ENCODE measurements around the gene PRAMEF4. TPM values are rescaled to one million over a fixed set of nuclear protein-coding genes. Genes with fewer than 3 reads are reported as not detected.
"Not testable (repeated sequence)": the region's sequence is repeated elsewhere in the genome, so short reads cannot be mapped to it uniquely, and the experiment has no call there.

Gene PRAMEF4
- total RNA-seq, 4 donors from 2014 or later: not detected

DNA sequence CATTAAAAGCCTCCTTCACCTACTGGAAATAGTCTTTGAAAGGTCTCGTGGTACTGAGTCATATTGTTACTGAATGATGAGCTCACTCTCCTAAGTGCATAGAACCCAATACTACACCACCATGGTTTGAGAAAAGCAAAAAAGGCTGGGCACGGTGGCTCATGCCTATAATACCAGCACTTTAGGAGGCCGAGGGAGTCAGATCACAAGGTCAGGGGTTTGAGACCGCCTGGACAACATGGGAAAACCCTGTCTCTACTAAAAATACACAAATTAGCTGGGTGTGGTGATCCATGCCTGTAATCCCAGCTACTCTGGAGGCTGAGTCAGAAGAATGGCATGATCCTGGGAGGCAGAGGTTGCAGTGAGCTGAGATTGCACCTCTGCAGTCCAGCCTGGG is 34.2 kb downstream of the PRAMEF4 start:
- Histone ChIP-seq H3K4me1 (no peaks in the 10 kb centered on the region), H3K9me3 (peaks cover 0 to 4% (median 0%) of the 10 kb centered on the region in 3 donors), H3K27me3 (peaks cover 14% of the 10 kb centered on the region), H3K4me3 (no peak overlapping the region), H3K27ac (no peak overlapping the region), H3K36me3 (no peaks in the 10 kb centered on the region)
- WGBS, 2 donors (ENCODE audit: low coverage in 1 of 2): 45 to 50% methylated on average over 1 to 4 of the region's 4 CpGs
- TF ChIP-seq POLR2AphosphoS5 (IDR thresholded peaks at IDR 0.05) (no peak), EP300 (IDR thresholded peaks at IDR 0.05) (no peak), POLR2A (IDR thresholded peaks at IDR 0.05) (no peak)
- TF ChIP-seq, protein P1, sequence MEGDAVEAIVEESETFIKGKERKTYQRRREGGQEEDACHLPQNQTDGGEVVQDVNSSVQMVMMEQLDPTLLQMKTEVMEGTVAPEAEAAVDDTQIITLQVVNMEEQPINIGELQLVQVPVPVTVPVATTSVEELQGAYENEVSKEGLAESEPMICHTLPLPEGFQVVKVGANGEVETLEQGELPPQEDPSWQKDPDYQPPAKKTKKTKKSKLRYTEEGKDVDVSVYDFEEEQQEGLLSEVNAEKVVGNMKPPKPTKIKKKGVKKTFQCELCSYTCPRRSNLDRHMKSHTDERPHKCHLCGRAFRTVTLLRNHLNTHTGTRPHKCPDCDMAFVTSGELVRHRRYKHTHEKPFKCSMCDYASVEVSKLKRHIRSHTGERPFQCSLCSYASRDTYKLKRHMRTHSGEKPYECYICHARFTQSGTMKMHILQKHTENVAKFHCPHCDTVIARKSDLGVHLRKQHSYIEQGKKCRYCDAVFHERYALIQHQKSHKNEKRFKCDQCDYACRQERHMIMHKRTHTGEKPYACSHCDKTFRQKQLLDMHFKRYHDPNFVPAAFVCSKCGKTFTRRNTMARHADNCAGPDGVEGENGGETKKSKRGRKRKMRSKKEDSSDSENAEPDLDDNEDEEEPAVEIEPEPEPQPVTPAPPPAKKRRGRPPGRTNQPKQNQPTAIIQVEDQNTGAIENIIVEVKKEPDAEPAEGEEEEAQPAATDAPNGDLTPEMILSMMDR (IDR thresholded peaks at IDR 0.05): no peak
- ATAC-seq: no peak

GRCh38 chr1:12848620-12849019 is 37.4 kb downstream of the PRAMEF4 start, which contains the start of gene HNRNPCL1:
Gene HNRNPCL1 (minus strand): TSS chr1:12848720. CDS start chr1:12848289, 431 bp downstream.
- H3K27me3 ChIP-seq: peaks cover 14% of the 10 kb centered on the region

DNA sequence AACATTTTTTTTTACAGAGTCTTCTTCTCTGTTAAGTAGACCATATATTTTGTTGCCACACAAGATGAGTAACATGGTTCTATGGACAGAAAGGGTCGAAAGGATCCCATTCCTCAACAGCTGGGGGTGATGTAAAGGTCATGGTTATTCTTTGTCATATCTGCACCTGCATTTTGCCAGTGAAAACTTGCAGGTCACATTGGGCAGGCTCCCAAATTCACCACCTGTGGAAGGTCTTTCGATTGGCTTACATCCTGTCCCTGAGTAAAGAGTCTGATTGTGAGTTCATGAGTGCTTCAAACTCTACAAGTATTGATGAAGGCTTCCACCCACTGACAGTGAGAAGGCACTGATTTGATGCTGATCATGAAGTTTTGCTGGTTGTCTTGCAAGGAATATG is 52.8 kb downstream of the PRAMEF4 start:
- H3K27ac ChIP-seq, H3K4me1 ChIP-seq, ATAC-seq, H3K36me3 ChIP-seq, H3K9me3 ChIP-seq, H3K27me3 ChIP-seq, H3K4me3 ChIP-seq: not testable (repeated sequence)
- 20% methylated on average over 1 of the region's 2 CpGs; no CpG with 5 or more reads in 1 of the 2 donors for WGBS, 2 donors (ENCODE audit: low coverage in 1 of 2)

More at GRCh38 chr1:12848620-12849019, 37.4 kb downstream of the PRAMEF4 start, which contains the start of gene HNRNPCL1:
- H3K9me3 ChIP-seq, H3K36me3 ChIP-seq, ATAC-seq, H3K27ac ChIP-seq, H3K4me1 ChIP-seq, H3K4me3 ChIP-seq: not testable (repeated sequence)
- 60 to 77% methylated on average over 1 to 3 of the region's 7 CpGs for WGBS, 2 donors (ENCODE audit: low coverage in 1 of 2)

DNA sequence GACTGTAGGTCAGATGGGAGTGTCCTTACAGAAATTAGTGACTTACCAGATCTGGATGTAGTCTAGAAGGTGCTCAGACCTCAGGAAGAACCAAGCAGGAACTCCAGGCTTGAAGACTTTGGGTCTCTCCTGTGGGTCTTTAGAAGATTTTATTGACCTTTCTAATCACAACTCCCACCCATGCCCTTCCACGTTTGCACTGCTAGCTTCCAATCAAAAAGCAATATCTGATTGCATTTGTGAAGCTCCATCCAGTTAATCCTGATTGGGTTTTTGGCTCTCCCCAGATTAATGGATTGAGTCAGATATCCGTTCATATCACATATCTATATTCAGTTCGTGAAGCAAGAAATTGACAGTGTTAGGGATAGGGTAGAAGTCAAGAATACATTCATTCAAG is 54.7 kb downstream of the PRAMEF4 start, which contains the start of gene PRAMEF11:
TSS of gene PRAMEF11 (minus strand) at position 101 of the 400 bp plus-strand sequence. CDS start 2,621 bp downstream, outside the sequence.
- H3K27ac ChIP-seq, H3K9me3 ChIP-seq, H3K4me3 ChIP-seq, H3K36me3 ChIP-seq, H3K4me1 ChIP-seq, H3K27me3 ChIP-seq, ATAC-seq: not testable (repeated sequence)
- 52% methylated on average over 3 of the region's 3 CpGs; no CpG with 5 or more reads in 1 of the 2 donors for WGBS, 2 donors (ENCODE audit: low coverage in 1 of 2)

Small RNAs within 50 kb of the gene (small RNA-seq; reads per million reads assigned to genes)
- 0 reads per million in 4 donors for gene RNU6-1072P

Other genes starting within 250 kb of the PRAMEF4 start
- gene AADACL4, start 242.1 kb downstream of the PRAMEF4 start, total RNA-seq: not detected
- gene AADACL3, start 170.1 kb downstream of the PRAMEF4 start, total RNA-seq: not detected
- gene CFAP107, start 140.0 kb downstream of the PRAMEF4 start, total RNA-seq: not detected
- gene PRAMEF12, start 112.5 kb downstream of the PRAMEF4 start, total RNA-seq: not detected
- gene PRAMEF1, start 94.8 kb downstream of the PRAMEF4 start, total RNA-seq: not detected
- gene PRAMEF11, start 54.8 kb downstream of the PRAMEF4 start, total RNA-seq: not detected
- not detected for gene HNRNPCL1, start 37.5 kb downstream of the PRAMEF4 start, total RNA-seq
- not detected for gene PRAMEF2, start 29.1 kb downstream of the PRAMEF4 start, total RNA-seq
- not detected for gene PRAMEF10, start 12.1 kb upstream of the PRAMEF4 start, total RNA-seq
- not detected for gene PRAMEF7, start 30.4 kb upstream of the PRAMEF4 start, total RNA-seq
- not detected for gene PRAMEF6, start 61.4 kb upstream of the PRAMEF4 start, total RNA-seq
- gene PRAMEF27, start 170.4 kb upstream of the PRAMEF4 start, total RNA-seq: not detected
- gene HNRNPCL3, start 174.6 kb upstream of the PRAMEF4 start, total RNA-seq: not detected
- not detected for gene PRAMEF25, start 184.6 kb upstream of the PRAMEF4 start, total RNA-seq
- not detected for gene HNRNPCL2, start 230.7 kb upstream of the PRAMEF4 start, total RNA-seq